H9 (cell line): Measurements from ENCODE around the gene LETMD1. TPM values are rescaled to one million over a fixed set of nuclear protein-coding genes. Genes with fewer than 3 reads are reported as not detected.

ENCODE experiments used
- DNase-seq: peaks from one replicate; pipeline ENCODE4 v3.0.0-alpha.2; 2017
- H2AFZ ChIP-seq: one replicate; pipeline ENCODE4 v1.6.1; 2013; ENCODE audit warnings: mild to moderate bottlenecking, low read length, control low read depth, moderate library complexity
- H2AK5ac ChIP-seq: 2 replicates; pipeline ENCODE4 v1.6.1; 2013; ENCODE audit warnings: low read length, control low read depth, mixed read lengths; ENCODE audit not compliant: insufficient read length
- H2BK120ac ChIP-seq: one replicate; pipeline ENCODE4 v1.6.1; 2013; ENCODE audit warnings: low read depth, mild to moderate bottlenecking, low read length, control low read depth, inconsistent platforms; ENCODE audit not compliant: poor library complexity, severe bottlenecking
- H2BK12ac ChIP-seq: 2 replicates; pipeline ENCODE4 v1.6.1; 2013; ENCODE audit warnings: low read length, control low read depth, mixed read lengths, low read depth; ENCODE audit not compliant: insufficient read length
- H2BK15ac ChIP-seq: 2 replicates; pipeline ENCODE4 v1.6.1; 2013; ENCODE audit warnings: low read depth, low read length, control low read depth
- H2BK20ac ChIP-seq: one replicate; pipeline ENCODE4 v1.6.1; 2013; ENCODE audit warnings: low read depth, mild to moderate bottlenecking, low read length, control low read depth, inconsistent platforms; ENCODE audit not compliant: poor library complexity, severe bottlenecking
- H2BK5ac ChIP-seq: 2 replicates; pipeline ENCODE4 v1.6.1; 2013; ENCODE audit warnings: low read length, control low read depth, mixed read lengths; ENCODE audit not compliant: insufficient read length
- H3K14ac ChIP-seq: 2 replicates; pipeline ENCODE4 v1.6.1; 2013; ENCODE audit warnings: low read length, control low read depth; ENCODE audit not compliant: insufficient read depth
- H3K18ac ChIP-seq: 2 replicates; pipeline ENCODE4 v1.6.1; 2013; ENCODE audit warnings: low read depth, mild to moderate bottlenecking, mixed read lengths, low read length, control low read depth; ENCODE audit not compliant: insufficient read length
- H3K23ac ChIP-seq: 2 replicates; pipeline ENCODE4 v1.6.1; 2013; ENCODE audit warnings: low read length, control low read depth, mixed read lengths, low read depth; ENCODE audit not compliant: insufficient read length
- H3K23me2 ChIP-seq: 2 replicates; pipeline ENCODE4 v1.6.1; 2013; ENCODE audit warnings: low read depth, mild to moderate bottlenecking, mixed read lengths, low read length, control low read depth; ENCODE audit not compliant: insufficient read length, poor library complexity, severe bottlenecking
- H3K27ac ChIP-seq: 2 replicates; pipeline ENCODE4 v1.5.1; 2013; ENCODE audit warnings: low read length, control low read depth, mixed read lengths, low read depth; ENCODE audit not compliant: insufficient read length
- H3K27me3 ChIP-seq: 2 replicates; pipeline ENCODE4 v1.6.1; 2013; ENCODE audit warnings: low read length, control low read depth, inconsistent platforms; ENCODE audit not compliant: insufficient read depth
- H3K4ac ChIP-seq: 2 replicates; pipeline ENCODE4 v1.6.1; 2013; ENCODE audit warnings: low read depth, mild to moderate bottlenecking, control low read depth, inconsistent platforms, low read length, moderate library complexity
- H3K4me1 ChIP-seq: 2 replicates; pipeline ENCODE4 v1.6.1; 2013; ENCODE audit warnings: low read length, control low read depth, inconsistent platforms; ENCODE audit not compliant: insufficient read depth
- H3K4me2 ChIP-seq: 2 replicates; pipeline ENCODE4 v1.6.1; 2013; ENCODE audit warnings: low read length, control low read depth, mixed read lengths; ENCODE audit not compliant: insufficient read length, insufficient read depth
- H3K56ac ChIP-seq: 2 replicates; pipeline ENCODE4 v1.6.1; 2013; ENCODE audit warnings: low read depth, mild to moderate bottlenecking, mixed read lengths, low read length, control low read depth; ENCODE audit not compliant: insufficient read length
- H3K79me1 ChIP-seq: 2 replicates; pipeline ENCODE4 v1.6.1; 2013; ENCODE audit warnings: low read depth, mild to moderate bottlenecking, moderate library complexity, low read length, control low read depth, inconsistent platforms; ENCODE audit not compliant: insufficient read depth, poor library complexity, severe bottlenecking
- H3K79me2 ChIP-seq: 2 replicates; pipeline ENCODE4 v1.6.1; 2013; ENCODE audit warnings: low read length, control low read depth, inconsistent platforms; ENCODE audit not compliant: insufficient read depth
- H3K9ac ChIP-seq: 2 replicates; pipeline ENCODE4 v1.6.1; 2013; ENCODE audit warnings: low read length, control low read depth, mixed read lengths; ENCODE audit not compliant: insufficient read length; ENCODE audit errors: extremely low read depth
- H3K9me3 ChIP-seq: one replicate; pipeline ENCODE4 v1.6.1; 2013; ENCODE audit warnings: low read depth, low read length, inconsistent platforms; ENCODE audit not compliant: control insufficient read depth
- H3T11ph ChIP-seq: one replicate; pipeline ENCODE4 v1.6.1; 2013; ENCODE audit warnings: mild to moderate bottlenecking, low read length, control low read depth, inconsistent platforms
- H4K20me1 ChIP-seq: one replicate; pipeline ENCODE4 v1.6.1; 2013; ENCODE audit not compliant: control insufficient read depth, insufficient read length, insufficient read depth
- H4K5ac ChIP-seq: 2 replicates; pipeline ENCODE4 v1.6.1; 2013; ENCODE audit warnings: low read depth, mild to moderate bottlenecking, mixed read lengths, low read length, control low read depth; ENCODE audit not compliant: insufficient read length
- H4K8ac ChIP-seq: replicated peaks from 2 replicates; pipeline ENCODE4 v1.6.1; 2013; ENCODE audit warnings: low read length, control low read depth, mixed read lengths, low read depth; ENCODE audit not compliant: insufficient read length
- H4K91ac ChIP-seq: 2 replicates; pipeline ENCODE4 v1.6.1; 2013; ENCODE audit warnings: low read depth, mild to moderate bottlenecking, moderate library complexity, mixed read lengths, low read length, control low read depth; ENCODE audit not compliant: insufficient read length
- H3K27ac Mint-ChIP-seq, 3 experiments: 2 replicates in 2 of 3; 3 replicates in 1 of 3; pipeline ENCODE4 v1.8.0; 2020 to 2021; ENCODE audit warnings: mixed read lengths in 3 of 3, mild to moderate bottlenecking in 1 of 3, moderate library complexity in 1 of 3
- H3K27me3 Mint-ChIP-seq: 2 replicates; pipeline ENCODE4 v1.8.0; 2021; ENCODE audit warnings: low read depth, mild to moderate bottlenecking, moderate library complexity, mixed read lengths
- H3K36me3 Mint-ChIP-seq, 3 experiments: 2 replicates in 2 of 3; 3 replicates in 1 of 3; pipeline ENCODE4 v1.8.0; 2020 to 2021; ENCODE audit warnings: low read depth in 3 of 3, mixed read lengths in 3 of 3; ENCODE audit not compliant: insufficient read depth in 1 of 3
- H3K4me1 Mint-ChIP-seq, 2 experiments: 2 replicates each; pipeline ENCODE4 v1.8.0; 2020; ENCODE audit warnings: mixed read lengths in 2 of 2
- H3K4me3 Mint-ChIP-seq, 2 experiments: 2 replicates in 1 of 2; 3 replicates in 1 of 2; pipeline ENCODE4 v1.8.0; 2020 to 2021; ENCODE audit warnings: mild to moderate bottlenecking in 2 of 2, mixed read lengths in 2 of 2, moderate library complexity in 1 of 2
- H3K9me3 Mint-ChIP-seq, 2 experiments: 2 replicates in 1 of 2; 3 replicates in 1 of 2; pipeline ENCODE4 v1.8.0; 2020; ENCODE audit warnings: mild to moderate bottlenecking in 2 of 2, mixed read lengths in 2 of 2, moderate library complexity in 1 of 2
- CTCF ChIP-seq: fragments of 200-600 bp; sonication (generic); conservative IDR thresholded peaks from 3 replicates; pipeline ENCODE4 v1.8.0; 2021; ENCODE audit warnings: antibody characterized with exemption, mild to moderate bottlenecking
- WGBS: extraction: QIAGEN DNeasy Blood & Tissue Kit; methylation state at CpG from one replicate; pipeline ENCODE4 v1.1.7; 2013; ENCODE audit warnings: missing lambda C conversion rate, low lambda C conversion rate, mixed read lengths; ENCODE audit not compliant: insufficient read length; ENCODE audit errors: extremely low coverage; 5-methylcytosine and 5-hydroxymethylcytosine counted together
- total RNA-seq: library from RNA; stranded (reverse); gene quantifications from 2 replicates; pipeline ENCODE4 v1.2.1, GENCODE V29; 2021

The LETMD1 gene
- total RNA-seq, 1 experiment from 2014 or later: 34.9 TPM

- H4K91ac ChIP-seq: no peak overlapping the region
- no peak overlapping the region for H2AK5ac ChIP-seq
- H3K4ac ChIP-seq: no peak overlapping the region
- H3K36me3 Mint-ChIP-seq: peaks cover 30 to 69% (median 64%) of the 10 kb centered on the region in 3 experiments; a peak in 6 of 7 replicates
- no peaks in the 10 kb centered on the region for H3K79me1 ChIP-seq
- H3K4me1 ChIP-seq: no peaks in the 10 kb centered on the region
- no peaks in the 10 kb centered on the region for H3K27me3 ChIP-seq
- no peak overlapping the region for H3K18ac ChIP-seq
- no peaks in the 10 kb centered on the region for H3K4me1 Mint-ChIP-seq
- H2BK12ac ChIP-seq: no peak overlapping the region
- H3K27me3 Mint-ChIP-seq: no peaks in the 10 kb centered on the region
- no peak overlapping the region for H3K4me3 Mint-ChIP-seq
- no peak overlapping the region for H3K14ac ChIP-seq
- H4K8ac ChIP-seq: no peak overlapping the region
- H3K23ac ChIP-seq: no peak overlapping the region
- H2AFZ ChIP-seq: no peak overlapping the region
- no peaks in the 10 kb centered on the region for H3K9me3 ChIP-seq
- H2BK15ac ChIP-seq: no peak overlapping the region
- TF ChIP-seq CTCF: no peak
- no peak overlapping the region for H3K27ac ChIP-seq
- no peaks in the 10 kb centered on the region for H3K79me2 ChIP-seq
- no CpG with 5 or more reads among the region's 5 CpGs for WGBS
- H3K9ac ChIP-seq: no peak overlapping the region
- no peaks in the 10 kb centered on the region for H3K23me2 ChIP-seq
- no peak overlapping the region for H2BK20ac ChIP-seq
- H3K27ac Mint-ChIP-seq: peak overlapping the region in 1 of 3 experiments; percentile 53; a peak in 1 of 7 replicates
- H2BK5ac ChIP-seq: no peak overlapping the region
- no peak overlapping the region for H3T11ph ChIP-seq
- H2BK120ac ChIP-seq: no peak overlapping the region
- no peaks in the 10 kb centered on the region for H3K9me3 Mint-ChIP-seq
- H4K20me1 ChIP-seq: no peaks in the 10 kb centered on the region
- H3K4me2 ChIP-seq: no peak overlapping the region
- no peak overlapping the region for H4K5ac ChIP-seq
- no peak for DNase-seq
- no peak overlapping the region for H3K56ac ChIP-seq
Observed at GRCh38 chr12:51056242-51056641, 8.1 kb downstream of the LETMD1 start.
